Esophagus squamous epithelium (tissue), 5 donors: ENCODE data around the gene VAV3. TPM values are rescaled to one million over a fixed set of nuclear protein-coding genes. Genes with fewer than 3 reads are reported as not detected.

Experiments
- DNase-seq: peaks from one replicate; lab custom pipeline; 2025; lab: John Stamatoyannopoulos, UW
- H3K27ac ChIP-seq, 4 donors: fragments of 200-600 bp; sonication (generic); one replicate each; pipeline ENCODE4 v1.5.1; 2016 to 2019; ENCODE audit warnings: mild to moderate bottlenecking in 1 of 4
- H3K27me3 ChIP-seq, 4 donors: fragments of 200-600 bp; sonication (generic); 1 replicate in 3 of 4; 2 replicates in 1 of 4; pipeline versions ENCODE4 v1.5.1 to v1.6.0; 2017 to 2021; ENCODE audit warnings: antibody characterized with exemption in 1 of 4
- H3K36me3 ChIP-seq, 3 donors: fragments of 200-600 bp; sonication (generic); one replicate each; pipeline ENCODE4 v1.5.1; 2016 to 2019
- H3K4me1 ChIP-seq, 3 donors: fragments of 200-600 bp; sonication (generic); one replicate each; pipeline ENCODE4 v1.5.1; 2017 to 2019
- H3K4me3 ChIP-seq, 4 donors: fragments of 200-600 bp; sonication (generic); 1 replicate in 3 of 4; 2 replicates in 1 of 4; pipeline ENCODE4 v1.5.1; 2016 to 2019; ENCODE audit warnings: mild to moderate bottlenecking in 2 of 4, moderate library complexity in 1 of 4
- H3K9me3 ChIP-seq, 3 donors: fragments of 200-600 bp; sonication (generic); one replicate each; pipeline ENCODE4 v1.5.1; 2016 to 2019
- POLR2A ChIP-seq, 4 donors: fragments of 450-650 bp; IDR thresholded peaks; one replicate each; pipeline ENCODE4 v1.6.1; 2017; ENCODE audit warnings: antibody characterized with exemption in 4 of 4, mild to moderate bottlenecking in 4 of 4, moderate library complexity in 3 of 4
- WGBS, 2 donors: methylation state at CpG; one replicate each; pipeline ENCODE4 v1.1.5; 2018; 5-methylcytosine and 5-hydroxymethylcytosine counted together
- intact Hi-C: fragments of 100-400 bp; cut with DNase I; formaldehyde crosslinking; loops from one replicate; pipeline ENCODE4 v1.15.0; 2022
- total RNA-seq, 4 donors: library from RNA; depleted of rRNA; stranded (reverse); fragments of >200 nt; gene quantifications; one replicate each; pipeline ENCODE4 v1.1.0, GENCODE V29; 2016
- TF ChIP-seq, protein P1 (sequence below), 6 experiments: fragments of 450-650 bp in 4 of 6; fragments of 200-600 bp in 2 of 6; sonication (generic) in 2 of 6; IDR thresholded peaks; one replicate each; pipeline ENCODE4 v1.5.1; 2016 to 2019; ENCODE audit warnings: antibody characterized with exemption in 6 of 6, mild to moderate bottlenecking in 4 of 6, moderate library complexity in 4 of 6
- donor health status: DM: yes; HTN: yes; CAD: no.

The VAV3 gene
- total RNA-seq, 4 donors from 2014 or later: 43.4 to 126 (median 76.9) TPM

DNA sequence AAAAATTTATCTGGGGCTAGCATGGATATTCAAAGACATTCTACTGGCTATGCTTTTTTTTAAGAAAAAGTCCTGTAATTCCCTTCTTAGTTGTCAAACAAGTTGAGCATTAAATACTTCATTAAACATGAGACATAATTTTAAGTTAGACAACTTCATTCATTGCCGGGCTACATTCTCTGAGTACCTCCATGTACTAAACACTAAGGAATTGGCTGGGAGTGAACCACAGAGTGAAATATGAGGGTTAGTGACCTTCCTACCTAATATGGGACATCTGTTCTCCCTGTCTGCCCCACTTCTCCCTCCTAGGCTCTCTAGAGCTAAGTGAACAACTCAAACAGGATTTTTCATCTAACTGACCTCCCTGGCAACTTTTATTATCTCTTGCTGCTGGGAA is 370.4 kb downstream of the VAV3 start:
- H3K4me3 ChIP-seq: no peak overlapping the region
- no peaks in the 10 kb centered on the region for H3K9me3 ChIP-seq
- no peak for DNase-seq
- intact Hi-C loops: no loop called here
- peak overlapping the region in 3 of 4 donors; percentile 27 to 59 (median 50) for H3K27ac ChIP-seq
- no peaks in the 10 kb centered on the region for H3K27me3 ChIP-seq
- WGBS, 2 donors: 48 to 67% methylated on average over 1 of the region's 1 CpG
- peaks cover 0 to 35% (median 3%) of the 10 kb centered on the region in 3 donors for H3K4me1 ChIP-seq
- TF ChIP-seq POLR2A (IDR thresholded peaks at IDR 0.05): no peak
- TF ChIP-seq, protein P1, sequence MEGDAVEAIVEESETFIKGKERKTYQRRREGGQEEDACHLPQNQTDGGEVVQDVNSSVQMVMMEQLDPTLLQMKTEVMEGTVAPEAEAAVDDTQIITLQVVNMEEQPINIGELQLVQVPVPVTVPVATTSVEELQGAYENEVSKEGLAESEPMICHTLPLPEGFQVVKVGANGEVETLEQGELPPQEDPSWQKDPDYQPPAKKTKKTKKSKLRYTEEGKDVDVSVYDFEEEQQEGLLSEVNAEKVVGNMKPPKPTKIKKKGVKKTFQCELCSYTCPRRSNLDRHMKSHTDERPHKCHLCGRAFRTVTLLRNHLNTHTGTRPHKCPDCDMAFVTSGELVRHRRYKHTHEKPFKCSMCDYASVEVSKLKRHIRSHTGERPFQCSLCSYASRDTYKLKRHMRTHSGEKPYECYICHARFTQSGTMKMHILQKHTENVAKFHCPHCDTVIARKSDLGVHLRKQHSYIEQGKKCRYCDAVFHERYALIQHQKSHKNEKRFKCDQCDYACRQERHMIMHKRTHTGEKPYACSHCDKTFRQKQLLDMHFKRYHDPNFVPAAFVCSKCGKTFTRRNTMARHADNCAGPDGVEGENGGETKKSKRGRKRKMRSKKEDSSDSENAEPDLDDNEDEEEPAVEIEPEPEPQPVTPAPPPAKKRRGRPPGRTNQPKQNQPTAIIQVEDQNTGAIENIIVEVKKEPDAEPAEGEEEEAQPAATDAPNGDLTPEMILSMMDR (IDR thresholded peaks at IDR 0.05): no peak
- H3K36me3 ChIP-seq: peaks cover 0 to 58% (median 0%) of the 10 kb centered on the region in 3 donors

DNA sequence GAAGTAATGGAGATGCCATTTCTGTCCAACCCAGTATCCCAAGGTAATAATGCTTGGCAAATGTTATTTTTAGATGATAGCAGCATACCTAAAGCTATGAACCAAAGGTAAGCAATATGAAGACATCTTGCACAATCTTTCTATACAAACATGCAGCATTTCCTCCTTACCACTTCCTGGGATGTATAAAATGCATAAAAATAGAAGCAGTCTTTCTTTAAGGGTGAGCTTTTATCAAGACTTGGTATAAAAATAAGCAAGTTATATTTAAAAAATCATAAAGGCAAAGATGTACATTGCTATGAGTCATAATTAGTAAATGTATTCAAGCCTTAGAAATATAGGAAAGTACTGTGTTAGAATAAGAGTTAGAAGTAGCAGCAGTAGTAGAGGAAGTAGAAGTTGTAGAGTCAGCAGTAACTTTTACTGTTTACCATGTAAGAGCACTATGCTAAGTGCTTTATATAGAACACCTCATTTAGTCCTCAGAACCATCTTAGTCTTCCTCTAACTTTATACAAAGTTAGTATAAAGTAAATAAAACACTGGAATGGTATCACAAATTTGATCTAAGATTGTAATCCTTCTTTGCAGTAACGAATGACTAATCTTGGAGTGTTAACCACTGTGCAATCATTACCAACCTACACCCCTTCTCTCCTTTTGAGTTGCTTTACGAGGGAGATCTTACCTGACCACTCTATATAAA is 371.3 kb downstream of the VAV3 start:
- no peaks in the 10 kb centered on the region for H3K9me3 ChIP-seq
- peak overlapping the region in 3 of 4 donors; percentile 32 to 59 (median 50) for H3K27ac ChIP-seq
- H3K4me1 ChIP-seq: peaks cover 0 to 35% (median 3%) of the 10 kb centered on the region in 3 donors
- intact Hi-C loops: no loop called here
- no peak overlapping the region for H3K4me3 ChIP-seq
- peaks cover 0 to 60% (median 0%) of the 10 kb centered on the region in 3 donors for H3K36me3 ChIP-seq
- no peak for DNase-seq
- WGBS, 2 donors: 23 to 32% methylated on average over 2 of the region's 2 CpGs
- H3K27me3 ChIP-seq: no peaks in the 10 kb centered on the region
- TF ChIP-seq, protein P1 (IDR thresholded peaks at IDR 0.05): no peak
- no peak for TF ChIP-seq POLR2A (IDR thresholded peaks at IDR 0.05)

DNA sequence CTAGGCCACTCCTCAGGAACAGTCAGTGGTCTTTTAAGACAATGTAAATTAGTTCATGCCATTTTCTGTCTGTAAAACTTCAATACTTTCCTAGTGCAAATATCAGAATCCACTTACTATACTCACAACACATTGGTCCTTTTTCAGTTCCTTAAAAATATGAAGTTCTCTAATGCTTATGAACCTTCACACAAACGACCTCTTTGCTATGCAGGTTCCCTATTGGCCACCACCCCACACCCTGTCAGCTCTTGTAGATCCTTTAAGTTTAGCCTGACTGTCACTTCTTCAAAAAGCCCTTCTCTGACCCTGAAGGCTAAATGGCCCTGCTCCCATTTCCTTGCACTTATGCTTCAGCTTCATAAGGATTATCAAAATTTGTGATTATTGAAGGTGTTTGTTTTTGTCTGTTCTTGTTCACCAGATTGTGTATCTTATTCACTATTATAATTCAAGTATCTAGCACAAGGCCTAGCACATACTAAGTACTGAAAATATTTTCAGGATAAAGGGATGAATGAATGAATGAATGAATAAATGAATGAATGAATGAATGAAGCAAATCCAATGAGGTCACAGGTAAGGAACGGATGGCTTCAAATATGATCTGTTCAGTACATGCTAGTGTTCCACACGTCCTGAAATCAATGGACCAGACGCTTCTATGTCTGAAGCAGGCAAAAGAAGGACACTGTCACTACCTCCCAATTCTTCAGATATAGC is 373.9 kb downstream of the VAV3 start:
- TF ChIP-seq, protein P1 (IDR thresholded peaks at IDR 0.05): no peak
- no peak for TF ChIP-seq POLR2A (IDR thresholded peaks at IDR 0.05)
- Histone ChIP-seq H3K36me3 (peaks cover 0 to 64% (median 0%) of the 10 kb centered on the region in 3 donors), H3K9me3 (no peaks in the 10 kb centered on the region), H3K4me3 (no peak overlapping the region), H3K27ac (no peak overlapping the region), H3K4me1 (peaks cover 0 to 26% (median 3%) of the 10 kb centered on the region in 3 donors), H3K27me3 (no peaks in the 10 kb centered on the region)
- WGBS, 2 donors: 67 to 73% methylated on average over 4 of the region's 4 CpGs
- intact Hi-C loops: no loop called here
- no peak for DNase-seq

DNA sequence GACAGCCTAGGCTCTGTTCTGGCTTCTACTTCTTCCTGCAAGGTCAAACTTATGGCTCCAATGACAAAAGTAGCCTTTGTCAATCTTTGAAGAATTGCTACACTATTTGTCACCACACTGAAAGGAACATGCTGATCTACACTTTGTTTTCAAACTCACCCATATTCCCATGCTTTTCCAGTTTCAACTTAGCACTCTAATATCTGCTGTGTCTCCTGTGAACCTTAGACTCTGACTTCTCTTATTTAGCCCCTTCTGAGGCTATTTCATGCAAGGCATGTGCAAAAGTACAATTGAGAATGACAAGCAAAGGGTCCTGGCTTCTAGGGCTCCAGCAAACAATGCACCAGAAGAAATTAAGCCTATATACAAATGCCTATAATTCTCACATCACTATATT is 374.9 kb downstream of the VAV3 start:
- Histone ChIP-seq H3K4me1 (peaks cover 0 to 23% (median 3%) of the 10 kb centered on the region in 3 donors), H3K27ac (no peak overlapping the region), H3K27me3 (no peaks in the 10 kb centered on the region), H3K36me3 (peaks cover 0 to 71% (median 0%) of the 10 kb centered on the region in 3 donors), H3K9me3 (no peaks in the 10 kb centered on the region), H3K4me3 (no peak overlapping the region)
- TF ChIP-seq, protein P1 (IDR thresholded peaks at IDR 0.05): no peak
- no peak for TF ChIP-seq POLR2A (IDR thresholded peaks at IDR 0.05)
- DNase-seq: no peak
- intact Hi-C loops: no loop called here

DNA sequence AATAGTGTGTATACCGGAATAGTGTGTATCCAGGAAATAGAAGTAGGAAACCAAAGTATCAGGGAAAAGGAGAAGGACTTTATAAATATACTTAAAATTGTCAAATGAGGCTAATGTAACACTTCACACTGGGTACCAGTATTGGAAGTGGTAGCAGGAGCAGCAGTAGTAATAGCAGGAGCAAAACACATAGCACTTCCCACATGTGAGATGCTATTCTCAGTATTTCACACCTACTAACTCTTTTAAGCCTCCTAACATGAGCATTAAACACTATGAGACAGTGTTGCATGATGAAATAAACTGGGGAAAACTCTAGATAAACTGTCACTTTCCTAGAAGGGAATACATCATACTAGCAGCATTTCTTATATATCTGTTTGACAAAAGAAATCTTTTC is 376.7 kb downstream of the VAV3 start:
- no peak for DNase-seq
- Histone ChIP-seq H3K9me3 (no peaks in the 10 kb centered on the region), H3K27me3 (no peaks in the 10 kb centered on the region), H3K4me1 (peaks cover 0 to 5% (median 0%) of the 10 kb centered on the region in 3 donors), H3K4me3 (no peak overlapping the region), H3K27ac (no peak overlapping the region), H3K36me3 (peaks cover 0 to 73% (median 0%) of the 10 kb centered on the region in 3 donors)
- TF ChIP-seq POLR2A (IDR thresholded peaks at IDR 0.05): no peak
- intact Hi-C loops: no loop called here
- WGBS, 2 donors: 80 to 100% methylated on average over 1 of the region's 1 CpG
